K562 (cell line): ENCODE data around the gene ATG10. TPM values are rescaled to one million over a fixed set of nuclear protein-coding genes. Genes with fewer than 3 reads are reported as not detected.

Experiments
- ARID3B ChIP-seq: fragments of 250-450 bp; sonication (Bioruptor Pico); IDR thresholded peaks from 2 replicates; pipeline ENCODE4 v1.4.0; 2020; ENCODE audit warnings: borderline replicate concordance
- ARNT ChIP-seq, 2 experiments: fragments of 450-650 bp; IDR thresholded peaks; 2 replicates each; pipeline ENCODE4 v1.6.1; 2016; ENCODE audit warnings: mild to moderate bottlenecking in 1 of 2
- BRD9 ChIP-seq: fragments of 450-650 bp; IDR thresholded peaks from 2 replicates; pipeline ENCODE4 v1.6.1; 2018; ENCODE audit warnings: low read depth; ENCODE audit not compliant: partially characterized antibody
- CEBPB ChIP-seq: fragments of 450-650 bp; IDR thresholded peaks from 2 replicates; pipeline ENCODE4 v1.6.1; 2016; ENCODE audit warnings: missing genetic modification characterization, missing compliant biosample characterization
- CSDE1 ChIP-seq, 2 experiments: fragments of 450-650 bp; IDR thresholded peaks; 2 replicates each; pipeline ENCODE4 v1.6.1; 2016; ENCODE audit warnings: mild to moderate bottlenecking in 1 of 2
- DEAF1 ChIP-seq: fragments of 450-650 bp; formaldehyde crosslinking; IDR thresholded peaks from 2 replicates; pipeline ENCODE4 v1.4.0; 2020; ENCODE audit warnings: mild to moderate bottlenecking, moderate library complexity
- DPF2 ChIP-seq: fragments of 450-650 bp; IDR thresholded peaks from 2 replicates; pipeline ENCODE4 v1.6.1; 2016
- ELF4 ChIP-seq: fragments of 450-650 bp; formaldehyde crosslinking; IDR thresholded peaks from 2 replicates; pipeline ENCODE4 v1.4.0; 2022; ENCODE audit warnings: missing genetic modification characterization
- HNRNPL ChIP-seq: fragments of 200-400 bp; formaldehyde crosslinking; IDR thresholded peaks from 2 replicates; pipeline ENCODE4 v1.6.1; 2017; ENCODE audit warnings: low read depth, mild to moderate bottlenecking, low read length
- JUN ChIP-seq, 2 experiments: sonication (generic) in 1 of 2; formaldehyde crosslinking in 1 of 2; IDR thresholded peaks; 2 replicates each; pipeline versions ENCODE4 v1.6.1 to v1.8.0; 2012 to 2022; ENCODE audit warnings: borderline replicate concordance in 2 of 2, mild to moderate bottlenecking in 2 of 2, improper control_type of control experiment in 1 of 2, low read depth in 1 of 2, low read length in 1 of 2, missing genetic modification reagents in 1 of 2
- KLF1 ChIP-seq: fragments of 450-650 bp; IDR thresholded peaks from 2 replicates; pipeline ENCODE4 v1.6.1; 2016; ENCODE audit warnings: missing genetic modification characterization, missing compliant biosample characterization
- MAFF ChIP-seq: IDR thresholded peaks from 2 replicates; pipeline ENCODE4 v1.6.1; 2012; ENCODE audit warnings: low read length, improper control_type of control experiment
- MLLT1 ChIP-seq, 2 experiments: fragments of 450-650 bp; IDR thresholded peaks; 2 replicates each; pipeline ENCODE4 v1.6.1; 2016
- NFE2 ChIP-seq: IDR thresholded peaks from 2 replicates; pipeline ENCODE4 v1.6.1; 2014; ENCODE audit warnings: antibody characterized with exemption, low read depth
- NFRKB ChIP-seq: fragments of 450-650 bp; IDR thresholded peaks from 2 replicates; pipeline ENCODE4 v1.6.1; 2016; ENCODE audit warnings: low read depth
- SNIP1 ChIP-seq: fragments of 450-650 bp; IDR thresholded peaks from 2 replicates; pipeline ENCODE4 v1.7.1; 2017; ENCODE audit warnings: low read depth, mild to moderate bottlenecking
- SPI1 ChIP-seq: IDR thresholded peaks from 2 replicates; pipeline ENCODE4 v1.6.1; 2011; ENCODE audit warnings: low read depth, low read length, control low read depth, borderline replicate concordance
- TAF1 ChIP-seq: IDR thresholded peaks from 2 replicates; pipeline ENCODE4 v1.6.1; 2011; ENCODE audit warnings: mild to moderate bottlenecking, low read length, moderate library complexity; ENCODE audit not compliant: insufficient read depth, control insufficient read depth, severe bottlenecking; ENCODE audit errors: extremely low read depth
- ZEB2 ChIP-seq: fragments of 450-650 bp; IDR thresholded peaks from 2 replicates; pipeline ENCODE4 v1.6.1; 2016
- ZFP36 ChIP-seq: fragments of 150-350 bp; IDR thresholded peaks from 2 replicates; pipeline ENCODE4 v1.6.1; 2018; ENCODE audit warnings: low read length, low read depth; ENCODE audit not compliant: partially characterized antibody
- ZNF518B ChIP-seq: fragments of 250-450 bp; sonication (Bioruptor Pico); IDR thresholded peaks from 2 replicates; pipeline ENCODE4 v1.5.0; 2021; ENCODE audit warnings: mild to moderate bottlenecking, moderate library complexity
- polyA plus RNA-seq, 8 experiments: library from polyadenylated mRNA; depleted of rRNA in 4 of 8; stranded (reverse) in 5 of 8; unstranded in 3 of 8; fragments of >200 nt; fragmentation: Nextera tagmentation in 2 of 8; fragmentation: Illumina TruSeq in 1 of 8; extraction: Ambion mirVana in 2 of 8; extraction: Trizol in 1 of 8; gene quantifications; 2 replicates each; pipeline versions ENCODE4 v1.2.1 to v1.2.3, GENCODE V29; 2011 to 2014; ENCODE audit warnings: inconsistent platforms in 1 of 8, missing spikeins in 1 of 8
- total RNA-seq, 7 experiments: library from RNA; depleted of rRNA in 6 of 7; stranded (reverse); fragments of >200 nt in 6 of 7; fragmentation: Illumina TruSeq in 2 of 7; extraction: Trizol in 2 of 7; gene quantifications; 2 replicates each; pipeline versions ENCODE4 v1.2.1 to v1.2.3, GENCODE V29; 2011 to 2021; ENCODE audit warnings: low replicate concordance in 1 of 7

ATG10 gene
- total and polyA plus RNA-seq, 9 of the 15 experiments (the other 6 are each of a cell fraction or from before 2014, with no cell fraction given) = 7.0 to 18.8 (median 14.6) TPM

GRCh38 chr5:81971111-81971711 is 612 bp upstream of the ATG10 start (continued):
- TF ChIP-seq MAFF = no peak
- no peak for TF ChIP-seq ZFP36
- peak; percentile 27; the same call in 1 of the 2 replicates for TF ChIP-seq DEAF1 (CRISPR knock-in tag)
- TF ChIP-seq ZEB2 = 0 out of 2 replicates have a peak, but pooled peaks have one; percentile 15
- TF ChIP-seq SNIP1 = 0 out of 2 replicates have a peak, but pooled peaks have one; percentile 13
- TF ChIP-seq DPF2 = peak; percentile 64
- TF ChIP-seq ARNT (IDR thresholded peaks at IDR 0.05) = peak in 1 of 2 experiments; percentile 75; a peak in 1 of 4 replicates
- 0 out of 2 replicates have a peak, but pooled peaks have one; percentile 27 for TF ChIP-seq CEBPB (tag)
- TF ChIP-seq ELF4 (CRISPR knock-in tag) = 0 out of 2 replicates have a peak, but pooled peaks have one; percentile 17
- peak; percentile 30 to 46; a peak in 2 of 4 replicates for TF ChIP-seq MLLT1 (IDR thresholded peaks at IDR 0.05)
- TF ChIP-seq ZNF518B = no peak
- TF ChIP-seq NFE2 = no peak
- no peak for TF ChIP-seq SPI1
- TF ChIP-seq TAF1 = peak; percentile 8
- TF ChIP-seq KLF1 (tag) = no peak
- no peak for TF ChIP-seq ARID3B (CRISPR knock-in tag)
- TF ChIP-seq BRD9 = peak; percentile 41
- TF ChIP-seq CSDE1 (IDR thresholded peaks at IDR 0.05) = 0 out of 4 replicates have a peak, but pooled peaks of 1 of the 2 experiments have one; percentile 24
- peak; percentile 82; the same call in 1 of the 2 replicates for TF ChIP-seq NFRKB
- no peak for TF ChIP-seq HNRNPL
- no peak for TF ChIP-seq JUN (IDR thresholded peaks at IDR 0.05; ENCODE audit: borderline replicate concordance, low read depth, low read length)
- no peak for TF ChIP-seq JUN (CRISPR knock-in tag; IDR thresholded peaks at IDR 0.05; ENCODE audit: borderline replicate concordance)
